H9 (cell line): Measurements from ENCODE around the gene PTPRN2. TPM values are rescaled to one million over a fixed set of nuclear protein-coding genes. Genes with fewer than 3 reads are reported as not detected.

Experiments used
- DNase-seq: peaks from one replicate; pipeline ENCODE4 v3.0.0-alpha.2; 2017
- H2AFZ ChIP-seq: one replicate; pipeline ENCODE4 v1.6.1; 2013; ENCODE audit warnings: mild to moderate bottlenecking, low read length, control low read depth, moderate library complexity
- H2AK5ac ChIP-seq: 2 replicates; pipeline ENCODE4 v1.6.1; 2013; ENCODE audit warnings: low read length, control low read depth, mixed read lengths; ENCODE audit not compliant: insufficient read length
- H2BK120ac ChIP-seq: one replicate; pipeline ENCODE4 v1.6.1; 2013; ENCODE audit warnings: low read depth, mild to moderate bottlenecking, low read length, control low read depth, inconsistent platforms; ENCODE audit not compliant: poor library complexity, severe bottlenecking
- H2BK12ac ChIP-seq: 2 replicates; pipeline ENCODE4 v1.6.1; 2013; ENCODE audit warnings: low read length, control low read depth, mixed read lengths, low read depth; ENCODE audit not compliant: insufficient read length
- H2BK15ac ChIP-seq: 2 replicates; pipeline ENCODE4 v1.6.1; 2013; ENCODE audit warnings: low read depth, low read length, control low read depth
- H2BK20ac ChIP-seq: one replicate; pipeline ENCODE4 v1.6.1; 2013; ENCODE audit warnings: low read depth, mild to moderate bottlenecking, low read length, control low read depth, inconsistent platforms; ENCODE audit not compliant: poor library complexity, severe bottlenecking
- H2BK5ac ChIP-seq: 2 replicates; pipeline ENCODE4 v1.6.1; 2013; ENCODE audit warnings: low read length, control low read depth, mixed read lengths; ENCODE audit not compliant: insufficient read length
- H3K14ac ChIP-seq: 2 replicates; pipeline ENCODE4 v1.6.1; 2013; ENCODE audit warnings: low read length, control low read depth; ENCODE audit not compliant: insufficient read depth
- H3K18ac ChIP-seq: 2 replicates; pipeline ENCODE4 v1.6.1; 2013; ENCODE audit warnings: low read depth, mild to moderate bottlenecking, mixed read lengths, low read length, control low read depth; ENCODE audit not compliant: insufficient read length
- H3K23ac ChIP-seq: 2 replicates; pipeline ENCODE4 v1.6.1; 2013; ENCODE audit warnings: low read length, control low read depth, mixed read lengths, low read depth; ENCODE audit not compliant: insufficient read length
- H3K23me2 ChIP-seq: 2 replicates; pipeline ENCODE4 v1.6.1; 2013; ENCODE audit warnings: low read depth, mild to moderate bottlenecking, mixed read lengths, low read length, control low read depth; ENCODE audit not compliant: insufficient read length, poor library complexity, severe bottlenecking
- H3K27ac ChIP-seq: 2 replicates; pipeline ENCODE4 v1.5.1; 2013; ENCODE audit warnings: low read length, control low read depth, mixed read lengths, low read depth; ENCODE audit not compliant: insufficient read length
- H3K27me3 ChIP-seq: 2 replicates; pipeline ENCODE4 v1.6.1; 2013; ENCODE audit warnings: low read length, control low read depth, inconsistent platforms; ENCODE audit not compliant: insufficient read depth
- H3K4ac ChIP-seq: 2 replicates; pipeline ENCODE4 v1.6.1; 2013; ENCODE audit warnings: low read depth, mild to moderate bottlenecking, control low read depth, inconsistent platforms, low read length, moderate library complexity
- H3K4me1 ChIP-seq: 2 replicates; pipeline ENCODE4 v1.6.1; 2013; ENCODE audit warnings: low read length, control low read depth, inconsistent platforms; ENCODE audit not compliant: insufficient read depth
- H3K4me2 ChIP-seq: 2 replicates; pipeline ENCODE4 v1.6.1; 2013; ENCODE audit warnings: low read length, control low read depth, mixed read lengths; ENCODE audit not compliant: insufficient read length, insufficient read depth
- H3K56ac ChIP-seq: 2 replicates; pipeline ENCODE4 v1.6.1; 2013; ENCODE audit warnings: low read depth, mild to moderate bottlenecking, mixed read lengths, low read length, control low read depth; ENCODE audit not compliant: insufficient read length
- H3K79me1 ChIP-seq: 2 replicates; pipeline ENCODE4 v1.6.1; 2013; ENCODE audit warnings: low read depth, mild to moderate bottlenecking, moderate library complexity, low read length, control low read depth, inconsistent platforms; ENCODE audit not compliant: insufficient read depth, poor library complexity, severe bottlenecking
- H3K79me2 ChIP-seq: 2 replicates; pipeline ENCODE4 v1.6.1; 2013; ENCODE audit warnings: low read length, control low read depth, inconsistent platforms; ENCODE audit not compliant: insufficient read depth
- H3K9ac ChIP-seq: 2 replicates; pipeline ENCODE4 v1.6.1; 2013; ENCODE audit warnings: low read length, control low read depth, mixed read lengths; ENCODE audit not compliant: insufficient read length; ENCODE audit errors: extremely low read depth
- H3K9me3 ChIP-seq: one replicate; pipeline ENCODE4 v1.6.1; 2013; ENCODE audit warnings: low read depth, low read length, inconsistent platforms; ENCODE audit not compliant: control insufficient read depth
- H3T11ph ChIP-seq: one replicate; pipeline ENCODE4 v1.6.1; 2013; ENCODE audit warnings: mild to moderate bottlenecking, low read length, control low read depth, inconsistent platforms
- H4K20me1 ChIP-seq: one replicate; pipeline ENCODE4 v1.6.1; 2013; ENCODE audit not compliant: control insufficient read depth, insufficient read length, insufficient read depth
- H4K5ac ChIP-seq: 2 replicates; pipeline ENCODE4 v1.6.1; 2013; ENCODE audit warnings: low read depth, mild to moderate bottlenecking, mixed read lengths, low read length, control low read depth; ENCODE audit not compliant: insufficient read length
- H4K8ac ChIP-seq: replicated peaks from 2 replicates; pipeline ENCODE4 v1.6.1; 2013; ENCODE audit warnings: low read length, control low read depth, mixed read lengths, low read depth; ENCODE audit not compliant: insufficient read length
- H4K91ac ChIP-seq: 2 replicates; pipeline ENCODE4 v1.6.1; 2013; ENCODE audit warnings: low read depth, mild to moderate bottlenecking, moderate library complexity, mixed read lengths, low read length, control low read depth; ENCODE audit not compliant: insufficient read length
- H3K27ac Mint-ChIP-seq, 3 experiments: 2 replicates in 2 of 3; 3 replicates in 1 of 3; pipeline ENCODE4 v1.8.0; 2020 to 2021; ENCODE audit warnings: mixed read lengths in 3 of 3, mild to moderate bottlenecking in 1 of 3, moderate library complexity in 1 of 3
- H3K27me3 Mint-ChIP-seq: 2 replicates; pipeline ENCODE4 v1.8.0; 2021; ENCODE audit warnings: low read depth, mild to moderate bottlenecking, moderate library complexity, mixed read lengths
- H3K36me3 Mint-ChIP-seq, 3 experiments: 2 replicates in 2 of 3; 3 replicates in 1 of 3; pipeline ENCODE4 v1.8.0; 2020 to 2021; ENCODE audit warnings: low read depth in 3 of 3, mixed read lengths in 3 of 3; ENCODE audit not compliant: insufficient read depth in 1 of 3
- H3K4me1 Mint-ChIP-seq, 2 experiments: 2 replicates each; pipeline ENCODE4 v1.8.0; 2020; ENCODE audit warnings: mixed read lengths in 2 of 2
- H3K4me3 Mint-ChIP-seq, 2 experiments: 2 replicates in 1 of 2; 3 replicates in 1 of 2; pipeline ENCODE4 v1.8.0; 2020 to 2021; ENCODE audit warnings: mild to moderate bottlenecking in 2 of 2, mixed read lengths in 2 of 2, moderate library complexity in 1 of 2
- H3K9me3 Mint-ChIP-seq, 2 experiments: 2 replicates in 1 of 2; 3 replicates in 1 of 2; pipeline ENCODE4 v1.8.0; 2020; ENCODE audit warnings: mild to moderate bottlenecking in 2 of 2, mixed read lengths in 2 of 2, moderate library complexity in 1 of 2
- WGBS: extraction: QIAGEN DNeasy Blood & Tissue Kit; methylation state at CpG from one replicate; pipeline ENCODE4 v1.1.7; 2013; ENCODE audit warnings: missing lambda C conversion rate, low lambda C conversion rate, mixed read lengths; ENCODE audit not compliant: insufficient read length; ENCODE audit errors: extremely low coverage; 5-methylcytosine and 5-hydroxymethylcytosine counted together
- total RNA-seq: library from RNA; stranded (reverse); gene quantifications from 2 replicates; pipeline ENCODE4 v1.2.1, GENCODE V29; 2021
- TF ChIP-seq, protein P1 (sequence below): fragments of 200-600 bp; sonication (generic); conservative IDR thresholded peaks from 3 replicates; pipeline ENCODE4 v1.8.0; 2021; ENCODE audit warnings: antibody characterized with exemption, mild to moderate bottlenecking

PTPRN2 gene
- total RNA-seq, 1 experiment from 2014 or later: 5.2 TPM

DNA sequence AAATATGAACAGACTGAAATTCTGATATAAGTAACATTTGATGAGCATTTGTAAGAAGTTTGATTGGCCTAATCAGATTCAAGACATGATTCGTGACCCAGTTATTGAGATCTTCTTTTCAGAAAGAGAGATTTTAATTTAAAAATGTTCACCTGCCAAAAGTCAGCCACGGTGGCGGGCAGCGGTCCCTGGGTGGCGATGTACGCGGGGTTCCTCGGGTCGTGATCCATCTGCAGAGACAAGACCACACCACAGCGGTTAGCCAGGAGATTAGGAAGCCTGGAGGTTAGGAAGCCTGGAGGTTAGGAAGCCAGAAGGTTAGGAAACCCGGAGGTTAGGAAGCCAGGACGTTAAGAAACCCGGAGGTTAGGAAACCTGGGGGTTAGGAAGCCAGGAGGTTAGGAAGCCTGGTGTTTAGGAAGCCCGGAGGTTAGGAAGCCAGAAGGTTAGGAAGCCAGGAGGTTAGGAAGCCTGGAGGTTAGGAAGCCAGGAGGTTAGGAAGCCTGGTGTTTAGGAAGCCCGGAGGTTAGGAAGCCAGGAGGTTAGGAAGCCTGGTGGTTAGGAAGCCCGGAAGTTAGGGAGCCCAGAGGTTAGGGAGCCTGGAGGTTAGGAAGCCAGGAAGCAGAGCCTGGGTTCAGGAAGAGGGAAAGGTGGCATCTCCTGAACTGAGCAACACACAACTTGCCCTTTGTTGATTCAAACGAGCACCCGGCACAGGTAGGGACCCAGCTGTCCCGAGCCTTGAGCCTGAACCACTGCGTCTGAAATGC lies 992.4 kb downstream of the PTPRN2 start:
- peaks cover 5 to 12% (median 5%) of the 10 kb centered on the region in 3 experiments; a peak in 6 of 7 replicates for H3K36me3 Mint-ChIP-seq
- Histone ChIP-seq H3K4me2 (no peak overlapping the region), H2BK12ac (no peak overlapping the region), H3K27me3 (peaks cover 82% of the 10 kb centered on the region), H3K9ac (no peak overlapping the region), H4K20me1 (no peaks in the 10 kb centered on the region), H3K79me1 (no peaks in the 10 kb centered on the region), H2BK120ac (no peak overlapping the region), H3K4ac (no peak overlapping the region), H4K91ac (no peak overlapping the region), H2AK5ac (no peak overlapping the region), H2BK5ac (no peak overlapping the region), H2AFZ (no peak overlapping the region), H3K79me2 (no peaks in the 10 kb centered on the region), H2BK20ac (no peak overlapping the region), H2BK15ac (no peak overlapping the region), H4K8ac (no peak overlapping the region), H3K18ac (no peak overlapping the region), H3K23me2 (no peaks in the 10 kb centered on the region), H3K9me3 (no peaks in the 10 kb centered on the region), H3K27ac (no peak overlapping the region), H3K23ac (no peak overlapping the region), H3K14ac (no peak overlapping the region), H3T11ph (no peak overlapping the region), H3K56ac (no peak overlapping the region), H3K4me1 (no peaks in the 10 kb centered on the region), H4K5ac (no peak overlapping the region)
- no peaks in the 10 kb centered on the region for H3K4me1 Mint-ChIP-seq
- no peak overlapping the region; a peak in 1 of 7 replicates for H3K27ac Mint-ChIP-seq
- no peak for DNase-seq
- H3K27me3 Mint-ChIP-seq: peaks cover 97% of the 10 kb centered on the region
- no peak overlapping the region; a peak in 1 of 5 replicates for H3K4me3 Mint-ChIP-seq
- no CpG with 5 or more reads among the region's 20 CpGs for WGBS
- TF ChIP-seq, protein P1, sequence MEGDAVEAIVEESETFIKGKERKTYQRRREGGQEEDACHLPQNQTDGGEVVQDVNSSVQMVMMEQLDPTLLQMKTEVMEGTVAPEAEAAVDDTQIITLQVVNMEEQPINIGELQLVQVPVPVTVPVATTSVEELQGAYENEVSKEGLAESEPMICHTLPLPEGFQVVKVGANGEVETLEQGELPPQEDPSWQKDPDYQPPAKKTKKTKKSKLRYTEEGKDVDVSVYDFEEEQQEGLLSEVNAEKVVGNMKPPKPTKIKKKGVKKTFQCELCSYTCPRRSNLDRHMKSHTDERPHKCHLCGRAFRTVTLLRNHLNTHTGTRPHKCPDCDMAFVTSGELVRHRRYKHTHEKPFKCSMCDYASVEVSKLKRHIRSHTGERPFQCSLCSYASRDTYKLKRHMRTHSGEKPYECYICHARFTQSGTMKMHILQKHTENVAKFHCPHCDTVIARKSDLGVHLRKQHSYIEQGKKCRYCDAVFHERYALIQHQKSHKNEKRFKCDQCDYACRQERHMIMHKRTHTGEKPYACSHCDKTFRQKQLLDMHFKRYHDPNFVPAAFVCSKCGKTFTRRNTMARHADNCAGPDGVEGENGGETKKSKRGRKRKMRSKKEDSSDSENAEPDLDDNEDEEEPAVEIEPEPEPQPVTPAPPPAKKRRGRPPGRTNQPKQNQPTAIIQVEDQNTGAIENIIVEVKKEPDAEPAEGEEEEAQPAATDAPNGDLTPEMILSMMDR: no peak
- H3K9me3 Mint-ChIP-seq: peaks cover 2 to 16% of the 10 kb centered on the region in 2 experiments
